HL-60 (cell line): ENCODE measurements around the gene NT5E.
A peak's percentile ranks its signal among the peaks of the same experiment; 100 is the strongest.

Experiments
- DNase-seq, 2 experiments: peaks; one replicate each; pipeline ENCODE4 v3.0.0-alpha.2; 2010 to 2020; ENCODE audit warnings: low read depth in 1 of 2, low spot score in 1 of 2
- H3K27ac ChIP-seq: fragments of 250-450 bp; sonication (Bioruptor Pico); replicated peaks from 2 replicates; pipeline ENCODE4 v1.5.1; 2020; ENCODE audit warnings: mild to moderate bottlenecking, moderate library complexity
- H3K27me3 ChIP-seq: fragments of 250-450 bp; sonication (Bioruptor Pico); 2 replicates; pipeline ENCODE4 v1.5.1; 2021; ENCODE audit warnings: mild to moderate bottlenecking, moderate library complexity; ENCODE audit not compliant: insufficient read depth, poor library complexity, severe bottlenecking
- H3K4me3 ChIP-seq: replicated peaks from 2 replicates; pipeline ENCODE4 v1.5.1; 2011; ENCODE audit warnings: mild to moderate bottlenecking, control low read depth, low read length; ENCODE audit not compliant: insufficient read depth
- GABPA ChIP-seq: IDR thresholded peaks from 2 replicates; pipeline ENCODE4 v1.6.1; 2012; ENCODE audit warnings: low read depth
- POLR2AphosphoS5 ChIP-seq: IDR thresholded peaks from 2 replicates; pipeline ENCODE4 v1.6.1; 2012; ENCODE audit warnings: low read depth
- SPI1 ChIP-seq: IDR thresholded peaks from 2 replicates; pipeline ENCODE4 v1.6.1; 2012; ENCODE audit warnings: low read depth, mild to moderate bottlenecking, borderline replicate concordance
- TF ChIP-seq, protein P1 (sequence below): IDR thresholded peaks from one replicate; pipeline ENCODE4 v1.5.1; 2011; ENCODE audit warnings: low read length, control low read depth, inconsistent platforms; ENCODE audit not compliant: insufficient read depth
- TF ChIP-seq, protein P2 (sequence below): IDR thresholded peaks from 2 replicates; pipeline ENCODE4 v1.6.1; 2012; ENCODE audit warnings: low read depth; ENCODE audit not compliant: insufficient replicate concordance

Gene NT5E

GRCh38 chr6:85458184-85458583, 8.3 kb downstream of the NT5E start:
- H3K4me3 ChIP-seq: no peak overlapping the region
- TF ChIP-seq, protein P1, sequence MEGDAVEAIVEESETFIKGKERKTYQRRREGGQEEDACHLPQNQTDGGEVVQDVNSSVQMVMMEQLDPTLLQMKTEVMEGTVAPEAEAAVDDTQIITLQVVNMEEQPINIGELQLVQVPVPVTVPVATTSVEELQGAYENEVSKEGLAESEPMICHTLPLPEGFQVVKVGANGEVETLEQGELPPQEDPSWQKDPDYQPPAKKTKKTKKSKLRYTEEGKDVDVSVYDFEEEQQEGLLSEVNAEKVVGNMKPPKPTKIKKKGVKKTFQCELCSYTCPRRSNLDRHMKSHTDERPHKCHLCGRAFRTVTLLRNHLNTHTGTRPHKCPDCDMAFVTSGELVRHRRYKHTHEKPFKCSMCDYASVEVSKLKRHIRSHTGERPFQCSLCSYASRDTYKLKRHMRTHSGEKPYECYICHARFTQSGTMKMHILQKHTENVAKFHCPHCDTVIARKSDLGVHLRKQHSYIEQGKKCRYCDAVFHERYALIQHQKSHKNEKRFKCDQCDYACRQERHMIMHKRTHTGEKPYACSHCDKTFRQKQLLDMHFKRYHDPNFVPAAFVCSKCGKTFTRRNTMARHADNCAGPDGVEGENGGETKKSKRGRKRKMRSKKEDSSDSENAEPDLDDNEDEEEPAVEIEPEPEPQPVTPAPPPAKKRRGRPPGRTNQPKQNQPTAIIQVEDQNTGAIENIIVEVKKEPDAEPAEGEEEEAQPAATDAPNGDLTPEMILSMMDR: no peak
- TF ChIP-seq SPI1: peak; percentile 34; the same call in 1 of the 2 replicates
- peak in 1 of 2 experiments; percentile 25 for DNase-seq
- H3K27me3 ChIP-seq: peaks cover 5% of the 10 kb centered on the region
- H3K27ac ChIP-seq: no peak overlapping the region

GRCh38 chr6:85458782-85459181, 8.9 kb downstream of the NT5E start:
- Histone ChIP-seq H3K27me3 (peaks cover 1% of the 10 kb centered on the region), H3K27ac (no peak overlapping the region), H3K4me3 (no peak overlapping the region)
- DNase-seq: no peak
- TF ChIP-seq SPI1: no peak
- no peak for TF ChIP-seq POLR2AphosphoS5
- TF ChIP-seq GABPA: no peak
- TF ChIP-seq, protein P2, sequence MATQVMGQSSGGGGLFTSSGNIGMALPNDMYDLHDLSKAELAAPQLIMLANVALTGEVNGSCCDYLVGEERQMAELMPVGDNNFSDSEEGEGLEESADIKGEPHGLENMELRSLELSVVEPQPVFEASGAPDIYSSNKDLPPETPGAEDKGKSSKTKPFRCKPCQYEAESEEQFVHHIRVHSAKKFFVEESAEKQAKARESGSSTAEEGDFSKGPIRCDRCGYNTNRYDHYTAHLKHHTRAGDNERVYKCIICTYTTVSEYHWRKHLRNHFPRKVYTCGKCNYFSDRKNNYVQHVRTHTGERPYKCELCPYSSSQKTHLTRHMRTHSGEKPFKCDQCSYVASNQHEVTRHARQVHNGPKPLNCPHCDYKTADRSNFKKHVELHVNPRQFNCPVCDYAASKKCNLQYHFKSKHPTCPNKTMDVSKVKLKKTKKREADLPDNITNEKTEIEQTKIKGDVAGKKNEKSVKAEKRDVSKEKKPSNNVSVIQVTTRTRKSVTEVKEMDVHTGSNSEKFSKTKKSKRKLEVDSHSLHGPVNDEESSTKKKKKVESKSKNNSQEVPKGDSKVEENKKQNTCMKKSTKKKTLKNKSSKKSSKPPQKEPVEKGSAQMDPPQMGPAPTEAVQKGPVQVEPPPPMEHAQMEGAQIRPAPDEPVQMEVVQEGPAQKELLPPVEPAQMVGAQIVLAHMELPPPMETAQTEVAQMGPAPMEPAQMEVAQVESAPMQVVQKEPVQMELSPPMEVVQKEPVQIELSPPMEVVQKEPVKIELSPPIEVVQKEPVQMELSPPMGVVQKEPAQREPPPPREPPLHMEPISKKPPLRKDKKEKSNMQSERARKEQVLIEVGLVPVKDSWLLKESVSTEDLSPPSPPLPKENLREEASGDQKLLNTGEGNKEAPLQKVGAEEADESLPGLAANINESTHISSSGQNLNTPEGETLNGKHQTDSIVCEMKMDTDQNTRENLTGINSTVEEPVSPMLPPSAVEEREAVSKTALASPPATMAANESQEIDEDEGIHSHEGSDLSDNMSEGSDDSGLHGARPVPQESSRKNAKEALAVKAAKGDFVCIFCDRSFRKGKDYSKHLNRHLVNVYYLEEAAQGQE: no peak
- TF ChIP-seq, protein P1: no peak

DNA sequence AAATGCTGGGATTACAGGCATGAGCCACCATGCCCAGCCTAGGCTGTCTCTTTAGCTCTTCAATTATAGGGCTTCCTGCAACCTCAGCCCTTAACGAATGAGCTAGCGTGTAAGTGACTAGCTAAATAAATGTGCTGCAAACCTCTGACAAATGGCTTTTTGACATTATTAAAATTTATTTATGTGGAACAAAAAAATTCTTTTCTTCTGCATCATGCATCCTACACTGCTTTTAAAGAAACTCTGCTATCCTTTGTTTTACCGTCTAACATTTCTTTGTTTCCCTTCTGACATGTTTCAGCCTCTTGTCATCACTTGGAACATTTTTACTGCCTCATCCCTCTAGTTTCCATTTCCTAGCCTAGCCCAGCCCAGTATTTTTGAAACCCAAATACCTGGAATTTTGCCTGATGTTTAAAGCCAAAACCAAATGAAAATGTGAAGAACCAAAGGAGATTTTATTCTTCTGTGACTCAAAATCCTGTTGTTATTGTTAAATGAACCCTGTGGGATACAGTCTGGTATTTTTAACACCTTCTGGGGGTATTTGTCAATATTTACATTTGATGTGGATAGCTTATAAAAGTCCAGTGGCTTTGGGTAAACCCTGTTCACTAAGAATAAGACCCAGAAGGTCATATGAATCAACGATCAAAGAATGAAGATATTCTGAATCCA, 9.5 kb downstream of the NT5E start:
- Histone ChIP-seq H3K27me3 (no peaks in the 10 kb centered on the region), H3K4me3 (no peak overlapping the region), H3K27ac (no peak overlapping the region)
- TF ChIP-seq SPI1: no peak
- DNase-seq: no peak

GRCh38 chr6:85460154-85460920, 10.5 kb downstream of the NT5E start:
- TF ChIP-seq POLR2AphosphoS5 (no peak), SPI1 (no peak), GABPA (no peak)
- TF ChIP-seq, protein P1: no peak
- TF ChIP-seq, protein P2: no peak
- no peak for DNase-seq
- Histone ChIP-seq H3K27ac (no peak overlapping the region), H3K4me3 (no peak overlapping the region), H3K27me3 (no peaks in the 10 kb centered on the region)
